B cell (primary cell): ENCODE measurements around the gene ADIPOR1. TPM values are rescaled to one million over a fixed set of nuclear protein-coding genes. Genes with fewer than 3 reads are reported as not detected.

ENCODE experiments used
- ATAC-seq: fragments of 200-7000 bp; cut with Tn5 transposase; one replicate; pipeline ENCODE4 v1.10.0; 2021; ENCODE audit warnings: low read depth, mild to moderate bottlenecking, moderate number of reproducible peaks, moderate library complexity
- CTCF ChIA-PET: fragments of 350-600 bp; sonication (Branson Sonifier 250); formaldehyde crosslinking; loops from one replicate; lab custom pipeline; 2021; ENCODE audit warnings: antibody characterized with exemption, inconsistent platforms; lab: Charles Lee
- POLR2A ChIA-PET: fragments of 350-600 bp; sonication (Branson Sonifier 250); formaldehyde crosslinking; loops from one replicate; lab custom pipeline; 2021; ENCODE audit warnings: antibody characterized with exemption; lab: Charles Lee
- DNase-seq: peaks from one replicate; pipeline ENCODE4 v3.0.0; 2013
- H2AFZ ChIP-seq: 2 replicates; pipeline ENCODE4 v1.6.1; 2012; ENCODE audit warnings: mild to moderate bottlenecking, low read depth, low read length; ENCODE audit not compliant: insufficient read depth, poor library complexity, severe bottlenecking
- H3K27ac ChIP-seq, 2 donors: 1 replicate in 1 of 2; 2 replicates in 1 of 2; pipeline ENCODE4 v1.5.1; 2012 to 2013; ENCODE audit warnings: low read length in 2 of 2, mild to moderate bottlenecking in 2 of 2, moderate library complexity in 1 of 2
- H3K27me3 ChIP-seq, 4 experiments: fragments of 200-600 bp in 1 of 4; sonication (generic) in 1 of 4; replicated peaks in 1 of 4; 1 replicate in 2 of 4; 2 replicates in 2 of 4; pipeline versions ENCODE4 v1.6.1 to v1.7.0; 2013 to 2016; ENCODE audit warnings: low read length in 3 of 4, mild to moderate bottlenecking in 2 of 4, mixed read lengths in 1 of 4, moderate library complexity in 1 of 4; ENCODE audit not compliant: insufficient read depth in 4 of 4, control insufficient read depth in 3 of 4; ENCODE audit errors: control extremely low read depth in 1 of 4
- H3K36me3 ChIP-seq, 2 experiments: replicated peaks in 1 of 2; 1 replicate in 1 of 2; 2 replicates in 1 of 2; pipeline versions ENCODE4 v1.6.1 to v1.7.1; 2013; ENCODE audit warnings: low read length in 1 of 2; ENCODE audit not compliant: insufficient read depth in 2 of 2, control insufficient read depth in 1 of 2; ENCODE audit errors: control extremely low read depth in 1 of 2, extremely low read depth in 1 of 2
- H3K4me1 ChIP-seq, 2 donors: fragments of 200-600 bp in 1 of 2; sonication (generic) in 1 of 2; 1 replicate in 1 of 2; 2 replicates in 1 of 2; pipeline versions ENCODE4 v1.5.1 to v1.6.1; 2013 to 2017; ENCODE audit warnings: low read length in 2 of 2; ENCODE audit not compliant: control insufficient read depth in 2 of 2, insufficient read depth in 2 of 2
- H3K4me2 ChIP-seq: replicated peaks from 2 replicates; pipeline ENCODE3; 2012; ENCODE audit warnings: mild to moderate bottlenecking, low read depth, low read length; ENCODE audit not compliant: poor library complexity, severe bottlenecking
- H3K4me3 ChIP-seq, 5 experiments: fragments of 200-600 bp in 1 of 5; sonication (generic) in 1 of 5; 1 replicate in 3 of 5; 2 replicates in 2 of 5; pipeline versions ENCODE4 v1.5.1 to v1.7.0; 2011 to 2016; ENCODE audit warnings: low read length in 4 of 5, mild to moderate bottlenecking in 4 of 5, low read depth in 2 of 5, control low read depth in 1 of 5, moderate library complexity in 1 of 5; ENCODE audit not compliant: insufficient read depth in 1 of 5; ENCODE audit errors: control extremely low read depth in 1 of 5, extremely low read depth in 1 of 5
- H3K79me2 ChIP-seq: fragments of 200-600 bp; sonication (generic); one replicate; pipeline ENCODE4 v1.6.0; 2016; ENCODE audit warnings: low read length; ENCODE audit not compliant: control insufficient read depth, insufficient read depth
- H3K9ac ChIP-seq: fragments of 200-600 bp; sonication (generic); 2 replicates; pipeline ENCODE4 v1.6.1; 2017; ENCODE audit warnings: mild to moderate bottlenecking, low read length, moderate library complexity
- H3K9me3 ChIP-seq, 3 donors: one replicate each; pipeline versions ENCODE4 v1.6.1 to v1.7.1; 2013; ENCODE audit warnings: low read length in 2 of 3; ENCODE audit not compliant: control insufficient read depth in 2 of 3, insufficient read depth in 1 of 3; ENCODE audit errors: control extremely low read depth in 1 of 3
- H4K20me1 ChIP-seq: 2 replicates; pipeline ENCODE4 v1.6.0; 2012; ENCODE audit warnings: mild to moderate bottlenecking, low read length; ENCODE audit not compliant: insufficient read depth, control insufficient read depth, poor library complexity, severe bottlenecking
- H3K27ac Mint-ChIP-seq: one replicate; pipeline ENCODE4 v1.8.0; 2021; ENCODE audit warnings: mixed read lengths
- H3K27me3 Mint-ChIP-seq: one replicate; pipeline ENCODE4 v1.8.0; 2021; ENCODE audit warnings: mixed read lengths
- H3K4me1 Mint-ChIP-seq: one replicate; pipeline ENCODE4 v1.8.0; 2021; ENCODE audit warnings: mixed read lengths
- H3K4me3 Mint-ChIP-seq: one replicate; pipeline ENCODE4 v1.8.0; 2021; ENCODE audit warnings: mixed read lengths
- H3K9me3 Mint-ChIP-seq: one replicate; pipeline ENCODE4 v1.8.0; 2022; ENCODE audit warnings: mixed read lengths; ENCODE audit not compliant: insufficient read depth
- EZH2 ChIP-seq: IDR thresholded peaks from 2 replicates; pipeline ENCODE4 v1.6.1; 2012; ENCODE audit warnings: borderline replicate concordance, low read depth, mild to moderate bottlenecking, moderate library complexity, low read length; ENCODE audit not compliant: insufficient read depth, poor library complexity, severe bottlenecking
- WGBS: methylation state at CpG from one replicate; pipeline ENCODE4 v1.1.5; 2013; ENCODE audit warnings: missing lambda C conversion rate; ENCODE audit not compliant: insufficient coverage; 5-methylcytosine and 5-hydroxymethylcytosine counted together
- intact Hi-C: fragments of 100-400 bp; cut with micrococcal nuclease; formaldehyde crosslinking; loops from one replicate; pipeline ENCODE4 v1.10.0; 2022
- polyA plus RNA-seq: library from polyadenylated mRNA; depleted of rRNA; stranded (reverse); fragments of >200 nt; gene quantifications from 2 replicates; pipeline ENCODE4 v1.2.3, GENCODE V29; 2012
- total RNA-seq, 2 donors: library from RNA; stranded (reverse); fragments of 120-200 nt in 1 of 2; gene quantifications; 1 replicate in 1 of 2; 2 replicates in 1 of 2; pipeline versions ENCODE4 v1.2.3 to v1.2.4, GENCODE V29; 2013 to 2022
- TF ChIP-seq, protein P1 (sequence below): fragments of 200-600 bp; IDR thresholded peaks from one replicate; pipeline ENCODE4 v1.8.0; 2022; ENCODE audit warnings: antibody characterized with exemption, mild to moderate bottlenecking

Gene ADIPOR1
- total and polyA plus RNA-seq, 2 donors (not counting 1 experiment from before 2014, with no cell fraction given) = 44.2 to 49.5 TPM

DNA sequence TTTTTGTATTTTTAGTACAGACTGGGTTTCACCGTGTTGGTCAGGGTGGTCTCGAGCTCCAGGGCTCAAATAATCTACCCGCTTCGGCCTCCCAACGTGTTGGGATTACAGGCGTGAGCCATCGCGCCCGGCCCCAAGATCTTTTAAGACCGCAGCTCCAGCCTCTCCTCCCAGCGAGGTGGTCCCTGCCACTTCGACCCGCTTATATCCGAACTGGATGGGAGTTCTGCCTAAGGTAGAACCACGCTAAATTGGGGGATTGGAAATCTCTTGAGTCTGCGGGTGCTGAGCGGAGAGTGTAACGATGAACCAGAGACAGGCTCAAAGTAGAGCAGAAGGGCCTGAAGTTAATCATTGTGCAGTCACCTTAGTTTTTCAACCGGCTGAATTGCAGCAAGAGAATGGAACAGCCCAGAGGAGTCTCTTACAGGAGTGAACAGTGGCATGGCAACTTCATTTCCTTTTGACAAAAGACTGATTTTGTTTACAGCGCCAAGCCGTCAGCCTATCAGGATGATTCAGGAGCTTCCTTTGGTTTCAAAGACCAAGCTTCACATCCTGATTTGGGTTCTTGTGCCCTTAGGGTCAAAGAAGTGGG is 9.7 kb upstream of the ADIPOR1 start:
- Histone ChIP-seq H2AFZ (peak overlapping the region; percentile 78), H3K27ac (peak overlapping the region; percentile 60 to 75), H3K9me3 (no peaks in the 10 kb centered on the region), H3K4me2 (peak overlapping the region; percentile 95), H4K20me1 (no peaks in the 10 kb centered on the region), H3K4me3 (peak overlapping the region; percentile 61 to 88 (median 69)), H3K27me3 (no peaks in the 10 kb centered on the region), H3K79me2 (no peaks in the 10 kb centered on the region), H3K9ac (peak overlapping the region; percentile 73), H3K36me3 (peaks cover 0 to 9% of the 10 kb centered on the region in 2 experiments), H3K4me1 (peaks cover 28 to 38% of the 10 kb centered on the region in 2 donors)
- peak; percentile 1 for ATAC-seq
- no peaks in the 10 kb centered on the region for H3K9me3 Mint-ChIP-seq
- H3K4me1 Mint-ChIP-seq = peaks cover 39% of the 10 kb centered on the region
- ChIA-PET CTCF (interaction anchor here (0.6 to 1.9 kb wide), 10 partner anchors 8 to 1085 kb away, joined by 3 to 13 read pairs (median 4); partner anchors contain the start of genes KLHL12 and TMEM183A), POLR2A (interaction anchor here (0.7 to 1.9 kb wide), 4 partner anchors 39 to 360 kb away, joined by 3 to 11 read pairs (median 6); partner anchors contain the start of genes PCAT6 and TMEM183A)
- no peaks in the 10 kb centered on the region for H3K27me3 Mint-ChIP-seq
- intact Hi-C loops = loop anchor here (1.0 to 10.0 kb wide), 6 partner anchors 9 to 803 kb away; partner anchors contain the start of genes ADIPOR1, PCAT6, PPFIA4 and PTPN7
- 4% methylated on average over 21 of the region's 21 CpGs for WGBS
- TF ChIP-seq, protein P1, sequence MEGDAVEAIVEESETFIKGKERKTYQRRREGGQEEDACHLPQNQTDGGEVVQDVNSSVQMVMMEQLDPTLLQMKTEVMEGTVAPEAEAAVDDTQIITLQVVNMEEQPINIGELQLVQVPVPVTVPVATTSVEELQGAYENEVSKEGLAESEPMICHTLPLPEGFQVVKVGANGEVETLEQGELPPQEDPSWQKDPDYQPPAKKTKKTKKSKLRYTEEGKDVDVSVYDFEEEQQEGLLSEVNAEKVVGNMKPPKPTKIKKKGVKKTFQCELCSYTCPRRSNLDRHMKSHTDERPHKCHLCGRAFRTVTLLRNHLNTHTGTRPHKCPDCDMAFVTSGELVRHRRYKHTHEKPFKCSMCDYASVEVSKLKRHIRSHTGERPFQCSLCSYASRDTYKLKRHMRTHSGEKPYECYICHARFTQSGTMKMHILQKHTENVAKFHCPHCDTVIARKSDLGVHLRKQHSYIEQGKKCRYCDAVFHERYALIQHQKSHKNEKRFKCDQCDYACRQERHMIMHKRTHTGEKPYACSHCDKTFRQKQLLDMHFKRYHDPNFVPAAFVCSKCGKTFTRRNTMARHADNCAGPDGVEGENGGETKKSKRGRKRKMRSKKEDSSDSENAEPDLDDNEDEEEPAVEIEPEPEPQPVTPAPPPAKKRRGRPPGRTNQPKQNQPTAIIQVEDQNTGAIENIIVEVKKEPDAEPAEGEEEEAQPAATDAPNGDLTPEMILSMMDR = no peak
- TF ChIP-seq EZH2 = no peak
- no peak for DNase-seq
- peak overlapping the region; percentile 95 for H3K27ac Mint-ChIP-seq
- peak overlapping the region; percentile 97 for H3K4me3 Mint-ChIP-seq
